Activated CD8-positive, alpha-beta T cell treated with anti-CD3 and anti-CD28 coated beads for 36 hours (primary cell): ENCODE measurements around the gene CAMTA1. TPM values are rescaled to one million over a fixed set of nuclear protein-coding genes. Genes with fewer than 3 reads are reported as not detected.

Experiments used
- ATAC-seq: fragments of 200-7000 bp; cut with Tn5 transposase; one replicate; pipeline ENCODE4 v1.10.0; 2021; ENCODE audit warnings: mild to moderate bottlenecking, moderate library complexity
- CTCF ChIA-PET: fragments of 350-600 bp; sonication (Branson Sonifier 250); formaldehyde crosslinking; loops from one replicate; lab custom pipeline; 2021; ENCODE audit warnings: antibody characterized with exemption; lab: Charles Lee
- POLR2A ChIA-PET: fragments of 350-600 bp; sonication (Branson Sonifier 250); formaldehyde crosslinking; loops from one replicate; lab custom pipeline; 2021; ENCODE audit warnings: antibody characterized with exemption; lab: Charles Lee
- DNase-seq: peaks from one replicate; pipeline ENCODE4 v3.0.0-alpha.2; 2020
- H3K27ac Mint-ChIP-seq: one replicate; pipeline ENCODE4 v1.8.0; 2021; ENCODE audit warnings: mild to moderate bottlenecking, mixed read lengths
- H3K27me3 Mint-ChIP-seq: one replicate; pipeline ENCODE4 v1.8.0; 2021; ENCODE audit warnings: mixed read lengths
- H3K36me3 Mint-ChIP-seq: one replicate; pipeline ENCODE4 v1.8.0; 2021; ENCODE audit warnings: low read depth, mixed read lengths
- H3K4me1 Mint-ChIP-seq: one replicate; pipeline ENCODE4 v1.8.0; 2021; ENCODE audit warnings: low read depth, mixed read lengths
- H3K4me3 Mint-ChIP-seq: one replicate; pipeline ENCODE4 v1.8.0; 2021; ENCODE audit warnings: mild to moderate bottlenecking, moderate library complexity, mixed read lengths
- H3K9me3 Mint-ChIP-seq: one replicate; pipeline ENCODE4 v1.8.0; 2021; ENCODE audit warnings: mixed read lengths
- intact Hi-C: fragments of 100-400 bp; cut with micrococcal nuclease; formaldehyde crosslinking; loops from one replicate; pipeline ENCODE4 v1.10.0; 2022
- total RNA-seq, 2 experiments: library from RNA; stranded (reverse); gene quantifications; one replicate each; pipeline ENCODE4 v1.2.3, GENCODE V29; 2021
- TF ChIP-seq, protein P1 (sequence below): fragments of 200-600 bp; IDR thresholded peaks from one replicate; pipeline ENCODE4 v1.8.0; 2022; ENCODE audit warnings: antibody characterized with exemption, mild to moderate bottlenecking

The CAMTA1 gene
- total RNA-seq, 2 experiments from 2014 or later, result 67.7 to 70.9 TPM

- Mint-ChIP-seq H3K27ac (no peak overlapping the region), H3K9me3 (peaks cover 3% of the 10 kb centered on the region), H3K27me3 (no peaks in the 10 kb centered on the region), H3K4me3 (no peak overlapping the region), H3K4me1 (no peaks in the 10 kb centered on the region), H3K36me3 (no peaks in the 10 kb centered on the region)
- ATAC-seq, result no peak
- no peak for DNase-seq
- TF ChIP-seq, protein P1, sequence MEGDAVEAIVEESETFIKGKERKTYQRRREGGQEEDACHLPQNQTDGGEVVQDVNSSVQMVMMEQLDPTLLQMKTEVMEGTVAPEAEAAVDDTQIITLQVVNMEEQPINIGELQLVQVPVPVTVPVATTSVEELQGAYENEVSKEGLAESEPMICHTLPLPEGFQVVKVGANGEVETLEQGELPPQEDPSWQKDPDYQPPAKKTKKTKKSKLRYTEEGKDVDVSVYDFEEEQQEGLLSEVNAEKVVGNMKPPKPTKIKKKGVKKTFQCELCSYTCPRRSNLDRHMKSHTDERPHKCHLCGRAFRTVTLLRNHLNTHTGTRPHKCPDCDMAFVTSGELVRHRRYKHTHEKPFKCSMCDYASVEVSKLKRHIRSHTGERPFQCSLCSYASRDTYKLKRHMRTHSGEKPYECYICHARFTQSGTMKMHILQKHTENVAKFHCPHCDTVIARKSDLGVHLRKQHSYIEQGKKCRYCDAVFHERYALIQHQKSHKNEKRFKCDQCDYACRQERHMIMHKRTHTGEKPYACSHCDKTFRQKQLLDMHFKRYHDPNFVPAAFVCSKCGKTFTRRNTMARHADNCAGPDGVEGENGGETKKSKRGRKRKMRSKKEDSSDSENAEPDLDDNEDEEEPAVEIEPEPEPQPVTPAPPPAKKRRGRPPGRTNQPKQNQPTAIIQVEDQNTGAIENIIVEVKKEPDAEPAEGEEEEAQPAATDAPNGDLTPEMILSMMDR, result no peak
- intact Hi-C loops, result no loop called here
- ChIA-PET CTCF (no interaction called here), POLR2A (no interaction called here)
These were observed 600.4 kb downstream of the CAMTA1 start for GRCh38 chr1:7385471-7386225.

- ATAC-seq, result no peak
- intact Hi-C loops, result no loop called here
- TF ChIP-seq, protein P1, result no peak
- Mint-ChIP-seq H3K36me3 (no peaks in the 10 kb centered on the region), H3K27ac (no peak overlapping the region), H3K27me3 (no peaks in the 10 kb centered on the region), H3K4me3 (no peak overlapping the region), H3K4me1 (no peaks in the 10 kb centered on the region), H3K9me3 (peaks cover 3% of the 10 kb centered on the region)
- DNase-seq, result no peak
- CTCF ChIA-PET, result no interaction called here
- POLR2A ChIA-PET, result no interaction called here
These were observed 601.2 kb downstream of the CAMTA1 start for GRCh38 chr1:7386226-7387052.

DNA sequence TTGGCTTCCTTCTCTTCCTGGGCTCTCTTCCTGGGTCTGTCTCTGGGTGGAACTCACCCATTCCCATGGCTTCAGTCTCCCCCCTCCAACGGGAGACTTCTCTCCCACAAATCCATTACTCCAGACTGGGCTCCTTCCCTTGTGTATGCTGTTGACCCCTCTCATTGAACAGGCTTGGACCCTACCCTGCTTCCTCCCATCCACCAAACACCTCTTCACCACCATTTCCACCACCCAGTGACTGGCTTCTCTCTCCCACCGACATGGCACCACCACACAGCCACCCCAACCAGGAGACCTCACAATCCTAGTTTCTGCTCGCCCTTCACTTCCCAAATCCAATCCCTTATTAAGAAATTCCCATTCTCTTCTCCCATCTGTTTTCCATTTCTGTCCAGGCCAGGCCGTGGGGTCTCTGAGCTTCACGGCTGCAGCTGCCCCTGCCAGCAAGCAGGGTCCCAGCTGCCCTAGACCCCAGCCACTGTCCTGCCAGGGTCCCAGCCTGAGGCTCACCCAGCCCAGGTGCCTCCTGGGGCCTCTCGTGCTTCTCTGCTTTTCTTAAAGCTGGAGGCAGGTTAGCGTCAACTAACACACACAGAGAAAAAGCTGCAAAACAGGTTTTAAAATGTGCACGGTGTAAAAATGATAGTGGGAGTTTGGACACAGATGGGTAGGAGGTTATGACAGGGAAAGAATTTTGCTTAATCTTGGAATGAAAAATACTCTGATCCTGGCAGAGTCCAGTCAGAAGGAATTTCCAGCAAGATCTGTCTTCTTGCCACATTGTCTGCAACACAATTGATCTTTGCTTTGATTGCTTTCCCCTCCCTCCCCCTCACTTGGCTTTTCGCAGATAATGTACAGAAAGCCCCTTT is 602.0 kb downstream of the CAMTA1 start:
- Mint-ChIP-seq H3K27me3 (no peaks in the 10 kb centered on the region), H3K9me3 (peaks cover 3% of the 10 kb centered on the region), H3K4me1 (no peaks in the 10 kb centered on the region), H3K27ac (no peak overlapping the region), H3K4me3 (no peak overlapping the region), H3K36me3 (no peaks in the 10 kb centered on the region)
- intact Hi-C loops, result no loop called here
- DNase-seq (no peak), ATAC-seq (no peak)
- ChIA-PET CTCF (no interaction called here), POLR2A (no interaction called here)
- TF ChIP-seq, protein P1, result no peak

GRCh38 chr1:7388141-7388487 is 602.9 kb downstream of the CAMTA1 start:
- H3K36me3 Mint-ChIP-seq, result no peaks in the 10 kb centered on the region
- ATAC-seq, result no peak
- intact Hi-C loops, result no loop called here
- TF ChIP-seq, protein P1, result no peak
- H3K27ac Mint-ChIP-seq, result no peak overlapping the region
- no peak for DNase-seq
- H3K9me3 Mint-ChIP-seq, result no peaks in the 10 kb centered on the region
- H3K27me3 Mint-ChIP-seq, result no peaks in the 10 kb centered on the region
- CTCF ChIA-PET, result no interaction called here
- H3K4me3 Mint-ChIP-seq, result no peak overlapping the region
- POLR2A ChIA-PET, result no interaction called here
- H3K4me1 Mint-ChIP-seq, result no peaks in the 10 kb centered on the region
